IMR-90 (cell line): Measurements from ENCODE around the gene PIM3. TPM values are rescaled to one million over a fixed set of nuclear protein-coding genes. Genes with fewer than 3 reads are reported as not detected.

Source experiments
- ATAC-seq: fragments of 200-7000 bp; cut with Tn5 transposase; 2 replicates; pipeline ENCODE4 v1.9.1; 2020; ENCODE audit warnings: low read depth, mild to moderate bottlenecking, moderate library complexity
- BruUV-seq: library from RNA; stranded (reverse); fragments of 400-500 nt; replicated peaks from 2 replicates; lab custom pipeline; 2021; lab: Mats Ljungman, UMichigan
- CTCF ChIA-PET: fragments of 300-600 bp; formaldehyde crosslinking; extraction: SDS; loops from one replicate; lab custom pipeline; 2021; ENCODE audit warnings: antibody characterized with exemption; lab: Yijun Ruan, JAX
- POLR2A ChIA-PET: fragments of 300-600 bp; sonication (Branson Sonifier 250); formaldehyde crosslinking; loops from one replicate; lab custom pipeline; 2022; ENCODE audit warnings: antibody characterized with exemption; ENCODE audit not compliant: unreplicated experiment; lab: Charles Lee
- DNase-seq: peaks from one replicate; pipeline ENCODE4 v3.0.0; 2013
- H2AFZ ChIP-seq: replicated peaks from 2 replicates; pipeline ENCODE3; 2013; ENCODE audit warnings: low read length, mild to moderate bottlenecking; ENCODE audit not compliant: poor library complexity
- H2AK5ac ChIP-seq: 2 replicates; pipeline ENCODE4 v1.6.1; 2013; ENCODE audit warnings: low read depth, low read length, inconsistent platforms
- H2AK9ac ChIP-seq: replicated peaks from 2 replicates; pipeline ENCODE3; 2013; ENCODE audit warnings: mild to moderate bottlenecking, low read depth, low read length, moderate library complexity; ENCODE audit not compliant: poor library complexity
- H2BK120ac ChIP-seq: 2 replicates; pipeline ENCODE4 v1.6.1; 2013; ENCODE audit warnings: low read depth, low read length, inconsistent platforms
- H2BK15ac ChIP-seq: 3 replicates; pipeline ENCODE4 v1.6.1; 2013; ENCODE audit warnings: low read depth, low read length, inconsistent platforms
- H2BK20ac ChIP-seq: 2 replicates; pipeline ENCODE4 v1.6.1; 2013; ENCODE audit warnings: low read depth, mild to moderate bottlenecking, inconsistent platforms, low read length, moderate library complexity
- H2BK5ac ChIP-seq: 2 replicates; pipeline ENCODE4 v1.6.1; 2013; ENCODE audit warnings: mild to moderate bottlenecking, low read depth, low read length, inconsistent platforms; ENCODE audit not compliant: poor library complexity, severe bottlenecking
- H3K14ac ChIP-seq: replicated peaks from 2 replicates; pipeline ENCODE4 v1.6.1; 2013; ENCODE audit warnings: low read depth, low read length, inconsistent platforms
- H3K18ac ChIP-seq: 2 replicates; pipeline ENCODE4 v1.6.1; 2013; ENCODE audit warnings: low read depth, low read length, control low read depth
- H3K23ac ChIP-seq: 2 replicates; pipeline ENCODE4 v1.6.1; 2013; ENCODE audit warnings: low read depth, low read length, inconsistent platforms
- H3K27ac ChIP-seq: 2 replicates; pipeline ENCODE4 v1.5.1; 2013; ENCODE audit warnings: mild to moderate bottlenecking, control low read depth, low read length; ENCODE audit not compliant: insufficient read depth
- H3K27me3 ChIP-seq: 2 replicates; pipeline ENCODE4 v1.6.1; 2013; ENCODE audit warnings: low read length; ENCODE audit not compliant: control insufficient read depth, insufficient read depth
- H3K36me3 ChIP-seq: 2 replicates; pipeline ENCODE4 v1.6.1; 2013; ENCODE audit warnings: low read length, mixed read lengths; ENCODE audit not compliant: control insufficient read depth, insufficient read depth
- H3K4ac ChIP-seq: 2 replicates; pipeline ENCODE4 v1.6.1; 2013; ENCODE audit warnings: low read depth, low read length, inconsistent platforms
- H3K4me1 ChIP-seq: 2 replicates; pipeline ENCODE4 v1.6.1; 2013; ENCODE audit warnings: low read length, mixed read lengths; ENCODE audit not compliant: control insufficient read depth, insufficient read depth
- H3K4me2 ChIP-seq: 2 replicates; pipeline ENCODE4 v1.6.1; 2013; ENCODE audit warnings: low read depth, mild to moderate bottlenecking, control low read depth, low read length, moderate library complexity
- H3K4me3 ChIP-seq: 2 replicates; pipeline ENCODE4 v1.5.1; 2013; ENCODE audit warnings: low read depth, mild to moderate bottlenecking, control low read depth, low read length, moderate library complexity; ENCODE audit not compliant: insufficient read depth
- H3K56ac ChIP-seq: 2 replicates; pipeline ENCODE4 v1.6.1; 2013; ENCODE audit warnings: low read length, inconsistent platforms; ENCODE audit not compliant: insufficient read depth; ENCODE audit errors: extremely low read depth
- H3K79me1 ChIP-seq, 2 experiments: 2 replicates each; pipeline ENCODE4 v1.6.1; 2013; ENCODE audit warnings: low read length in 2 of 2, inconsistent platforms in 1 of 2, low read depth in 1 of 2
- H3K9ac ChIP-seq: 2 replicates; pipeline ENCODE4 v1.6.1; 2013; ENCODE audit warnings: low read depth, low read length, control low read depth
- H3K9me1 ChIP-seq: 2 replicates; pipeline ENCODE4 v1.6.1; 2013; ENCODE audit warnings: low read length, inconsistent platforms; ENCODE audit not compliant: insufficient read depth
- H3K9me3 ChIP-seq: 2 replicates; pipeline ENCODE4 v1.6.1; 2013; ENCODE audit warnings: low read length; ENCODE audit not compliant: control insufficient read depth, insufficient read depth
- H4K20me1 ChIP-seq: 2 replicates; pipeline ENCODE4 v1.6.1; 2013; ENCODE audit warnings: low read length, inconsistent platforms; ENCODE audit not compliant: insufficient read depth
- H4K5ac ChIP-seq: 2 replicates; pipeline ENCODE4 v1.6.1; 2013; ENCODE audit warnings: mild to moderate bottlenecking, low read depth, low read length, control low read depth
- H4K8ac ChIP-seq, 2 experiments: 2 replicates each; pipeline ENCODE4 v1.6.1; 2013; ENCODE audit warnings: low read depth in 2 of 2, low read length in 2 of 2, control low read depth in 1 of 2, inconsistent platforms in 1 of 2
- H4K91ac ChIP-seq: 2 replicates; pipeline ENCODE4 v1.6.1; 2013; ENCODE audit warnings: low read depth, low read length, inconsistent platforms; ENCODE audit not compliant: insufficient read depth
- BHLHE40 ChIP-seq: fragments of 150-350 bp; IDR thresholded peaks from 2 replicates; pipeline ENCODE4 v1.6.1; 2016; ENCODE audit warnings: mild to moderate bottlenecking, low read depth, low read length
- CEBPB ChIP-seq: IDR thresholded peaks from 2 replicates; pipeline ENCODE4 v1.6.1; 2012; ENCODE audit warnings: low read depth, low read length, improper control_type of control experiment
- CHD1 ChIP-seq: IDR thresholded peaks from 2 replicates; pipeline ENCODE4 v1.6.1; 2012; ENCODE audit warnings: low read depth, low read length, improper control_type of control experiment
- ELK1 ChIP-seq: fragments of 150-350 bp; IDR thresholded peaks from 2 replicates; pipeline ENCODE4 v1.6.1; 2016; ENCODE audit warnings: low read depth, mild to moderate bottlenecking, low read length, moderate library complexity, borderline replicate concordance
- FOS ChIP-seq: fragments of 150-350 bp; IDR thresholded peaks from 2 replicates; pipeline ENCODE4 v1.6.1; 2016; ENCODE audit warnings: low read depth, low read length
- MAFK ChIP-seq: IDR thresholded peaks from 2 replicates; pipeline ENCODE4 v1.6.1; 2012; ENCODE audit warnings: low read depth, low read length, improper control_type of control experiment
- MXI1 ChIP-seq: IDR thresholded peaks from 2 replicates; pipeline ENCODE4 v1.6.1; 2012; ENCODE audit warnings: low read depth, mild to moderate bottlenecking, low read length, moderate library complexity, borderline replicate concordance
- NFE2L2 ChIP-seq: fragments of 150-350 bp; IDR thresholded peaks from 2 replicates; pipeline ENCODE4 v1.6.1; 2016; ENCODE audit warnings: low read depth, mild to moderate bottlenecking, low read length
- POLR2A ChIP-seq: IDR thresholded peaks from 2 replicates; pipeline ENCODE4 v1.6.1; 2012; ENCODE audit warnings: mild to moderate bottlenecking, low read depth, low read length
- RAD21 ChIP-seq: IDR thresholded peaks from 2 replicates; pipeline ENCODE4 v1.6.1; 2012; ENCODE audit warnings: low read length, improper control_type of control experiment
- RCOR1 ChIP-seq: IDR thresholded peaks from 2 replicates; pipeline ENCODE4 v1.6.1; 2012; ENCODE audit warnings: mild to moderate bottlenecking, low read length, improper control_type of control experiment; ENCODE audit not compliant: insufficient replicate concordance
- RFX5 ChIP-seq: IDR thresholded peaks from 2 replicates; pipeline ENCODE4 v1.8.0; 2012; ENCODE audit warnings: low read depth, mild to moderate bottlenecking, low read length, moderate library complexity
- SMC3 ChIP-seq: fragments of 150-350 bp; IDR thresholded peaks from 2 replicates; pipeline ENCODE4 v1.6.1; 2016; ENCODE audit warnings: low read depth, mild to moderate bottlenecking, antibody characterized with exemption, low read length, moderate library complexity
- USF2 ChIP-seq: fragments of 150-350 bp; IDR thresholded peaks from 2 replicates; pipeline ENCODE4 v1.6.1; 2017; ENCODE audit warnings: mild to moderate bottlenecking, antibody characterized with exemption, low read length, low read depth
- WGBS, 2 experiments: methylation state at CpG; one replicate each; pipeline versions ENCODE4 v1.1.5 to v1.1.7; 2013; ENCODE audit warnings: missing lambda C conversion rate in 2 of 2; ENCODE audit not compliant: insufficient read length in 1 of 2; ENCODE audit errors: extremely low coverage in 2 of 2; 5-methylcytosine and 5-hydroxymethylcytosine counted together
- dilution Hi-C: fragments of 300-500 bp; cut with HindIII; formaldehyde crosslinking; loops from one replicate; pipeline ENCODE4 v1.14.3; 2018; ENCODE audit warnings: low sequenced_read_pairs; ENCODE audit not compliant: unreplicated experiment
- in situ Hi-C: fragments of 300-500 bp; cut with MboI; formaldehyde crosslinking; loops from 3 replicates; pipeline ENCODE4 v1.14.3; 2019; ENCODE audit warnings: low sequenced_read_pairs, inconsistent platforms, mixed read lengths
- intact Hi-C: fragments of 100-400 bp; cut with micrococcal nuclease; formaldehyde crosslinking; loops from 2 replicates; pipeline ENCODE4 v1.10.0; 2022
- polyA plus RNA-seq, 3 experiments: library from polyadenylated mRNA; depleted of rRNA; stranded (reverse); fragments of >200 nt; gene quantifications; 2 replicates each; pipeline ENCODE4 v1.2.3, GENCODE V29; 2012; ENCODE audit warnings: low replicate concordance in 1 of 3
- total RNA-seq: library from RNA; depleted of rRNA; stranded (reverse); fragments of >200 nt; gene quantifications from 2 replicates; pipeline ENCODE4 v1.2.3, GENCODE V29; 2012

PIM3 gene
- total and polyA plus RNA-seq, 2 of the 4 experiments (the other 2 are of a cell fraction), result 8.6 to 24.7 TPM

DNA sequence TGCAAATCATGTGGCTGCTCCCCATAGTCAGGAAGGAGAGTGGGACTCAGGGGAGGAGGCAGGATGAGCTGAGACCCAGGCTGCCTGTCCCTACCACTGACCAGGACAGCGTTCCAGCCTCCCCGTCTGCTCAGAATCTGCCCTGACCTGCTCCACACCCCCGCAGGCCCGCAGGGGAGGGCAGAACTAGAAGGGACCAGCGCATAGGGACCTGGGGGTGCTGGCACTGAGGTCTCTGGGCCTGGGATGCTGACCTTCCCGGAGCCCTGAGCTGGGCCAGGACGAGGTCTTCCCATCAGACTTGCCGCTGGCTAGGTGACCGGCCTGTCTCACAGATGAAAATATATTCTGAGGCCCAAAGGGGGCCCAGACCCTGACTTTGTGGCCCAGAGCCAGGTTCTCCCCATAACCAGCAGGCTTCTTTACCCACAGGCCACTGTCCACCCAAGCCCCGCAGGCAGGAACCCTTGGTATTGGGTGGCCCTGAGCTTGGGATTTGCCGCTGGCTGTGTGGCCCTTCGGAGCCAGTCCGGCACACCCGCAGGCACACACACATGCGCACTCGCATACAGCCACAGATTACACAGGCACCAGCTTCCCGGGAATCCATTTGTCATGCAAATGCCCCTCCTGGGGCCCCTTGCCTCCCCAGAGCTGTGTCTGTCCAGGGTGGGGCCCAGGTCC lies 13.8 kb upstream of the PIM3 start (continued):
- TF ChIP-seq CEBPB, result no peak

GRCh38 chr22:49947296-49947622 lies 13.3 kb upstream of the PIM3 start:
- no peak overlapping the region for H4K5ac ChIP-seq
- no peak overlapping the region for H3K56ac ChIP-seq
- no peak overlapping the region for H3K4me3 ChIP-seq
- no peaks in the 10 kb centered on the region for H3K27me3 ChIP-seq
- BruUV-seq, result no TSS peak
- ChIA-PET CTCF (no interaction called here), POLR2A (no interaction called here)
- no peak overlapping the region for H2BK20ac ChIP-seq
- no peak overlapping the region for H3K4me2 ChIP-seq
- H2AFZ ChIP-seq, result peak overlapping the region; percentile 58
- H4K91ac ChIP-seq, result no peak overlapping the region; the same call in 1 of the 2 replicates
- H3K36me3 ChIP-seq, result no peaks in the 10 kb centered on the region
- no peak overlapping the region for H3K18ac ChIP-seq
- H3K9me1 ChIP-seq, result peaks cover 13% of the 10 kb centered on the region
- H4K20me1 ChIP-seq, result no peaks in the 10 kb centered on the region
- 0 out of 4 replicates have a peak, but pooled peaks cover 0 to 4% of the 10 kb centered on the region in 2 experiments for H3K79me1 ChIP-seq
- H2BK120ac ChIP-seq, result no peak overlapping the region
- no peak overlapping the region for H2AK5ac ChIP-seq
- dilution Hi-C loops (no loop called here), in situ Hi-C loops (no loop called here), intact Hi-C loops (no loop called here)
- peak overlapping the region; percentile 16 for H2AK9ac ChIP-seq
- H3K14ac ChIP-seq, result no peak overlapping the region; the same call in 1 of the 2 replicates
- DNase-seq (no peak), ATAC-seq (no peak)
- peaks cover 17% of the 10 kb centered on the region for H3K4me1 ChIP-seq
- H3K9ac ChIP-seq, result no peak overlapping the region
- no peak overlapping the region for H4K8ac ChIP-seq
- no peak overlapping the region for H2BK15ac ChIP-seq
- no peak overlapping the region for H2BK5ac ChIP-seq
- H3K9me3 ChIP-seq, result no peaks in the 10 kb centered on the region
- 75% methylated on average over 5 of the region's 6 CpGs; no CpG with 5 or more reads in 1 of the 2 experiments for WGBS, 2 experiments
- peak overlapping the region; percentile 43; the same call in 1 of the 2 replicates for H3K4ac ChIP-seq
- no peak overlapping the region for H3K23ac ChIP-seq
- H3K27ac ChIP-seq, result no peak overlapping the region
- TF ChIP-seq NFE2L2 (no peak), POLR2A (no peak), BHLHE40 (no peak), USF2 (no peak), MAFK (no peak), SMC3 (no peak), CHD1 (no peak), FOS (no peak), RCOR1 (no peak), RFX5 (no peak), ELK1 (no peak), CEBPB (no peak), RAD21 (no peak), MXI1 (no peak)
